H9 (cell line): Measurements from ENCODE around the gene OR1L4. TPM values are rescaled to one million over a fixed set of nuclear protein-coding genes. Genes with fewer than 3 reads are reported as not detected.

Experiments
- DNase-seq: peaks from one replicate; pipeline ENCODE4 v3.0.0-alpha.2; 2017
- H2AFZ ChIP-seq: one replicate; pipeline ENCODE4 v1.6.1; 2013; ENCODE audit warnings: mild to moderate bottlenecking, low read length, control low read depth, moderate library complexity
- H2AK5ac ChIP-seq: 2 replicates; pipeline ENCODE4 v1.6.1; 2013; ENCODE audit warnings: low read length, control low read depth, mixed read lengths; ENCODE audit not compliant: insufficient read length
- H2BK120ac ChIP-seq: one replicate; pipeline ENCODE4 v1.6.1; 2013; ENCODE audit warnings: low read depth, mild to moderate bottlenecking, low read length, control low read depth, inconsistent platforms; ENCODE audit not compliant: poor library complexity, severe bottlenecking
- H2BK12ac ChIP-seq: 2 replicates; pipeline ENCODE4 v1.6.1; 2013; ENCODE audit warnings: low read length, control low read depth, mixed read lengths, low read depth; ENCODE audit not compliant: insufficient read length
- H2BK15ac ChIP-seq: 2 replicates; pipeline ENCODE4 v1.6.1; 2013; ENCODE audit warnings: low read depth, low read length, control low read depth
- H2BK20ac ChIP-seq: one replicate; pipeline ENCODE4 v1.6.1; 2013; ENCODE audit warnings: low read depth, mild to moderate bottlenecking, low read length, control low read depth, inconsistent platforms; ENCODE audit not compliant: poor library complexity, severe bottlenecking
- H2BK5ac ChIP-seq: 2 replicates; pipeline ENCODE4 v1.6.1; 2013; ENCODE audit warnings: low read length, control low read depth, mixed read lengths; ENCODE audit not compliant: insufficient read length
- H3K14ac ChIP-seq: 2 replicates; pipeline ENCODE4 v1.6.1; 2013; ENCODE audit warnings: low read length, control low read depth; ENCODE audit not compliant: insufficient read depth
- H3K18ac ChIP-seq: 2 replicates; pipeline ENCODE4 v1.6.1; 2013; ENCODE audit warnings: low read depth, mild to moderate bottlenecking, mixed read lengths, low read length, control low read depth; ENCODE audit not compliant: insufficient read length
- H3K23ac ChIP-seq: 2 replicates; pipeline ENCODE4 v1.6.1; 2013; ENCODE audit warnings: low read length, control low read depth, mixed read lengths, low read depth; ENCODE audit not compliant: insufficient read length
- H3K23me2 ChIP-seq: 2 replicates; pipeline ENCODE4 v1.6.1; 2013; ENCODE audit warnings: low read depth, mild to moderate bottlenecking, mixed read lengths, low read length, control low read depth; ENCODE audit not compliant: insufficient read length, poor library complexity, severe bottlenecking
- H3K27ac ChIP-seq: 2 replicates; pipeline ENCODE4 v1.5.1; 2013; ENCODE audit warnings: low read length, control low read depth, mixed read lengths, low read depth; ENCODE audit not compliant: insufficient read length
- H3K27me3 ChIP-seq: 2 replicates; pipeline ENCODE4 v1.6.1; 2013; ENCODE audit warnings: low read length, control low read depth, inconsistent platforms; ENCODE audit not compliant: insufficient read depth
- H3K4ac ChIP-seq: 2 replicates; pipeline ENCODE4 v1.6.1; 2013; ENCODE audit warnings: low read depth, mild to moderate bottlenecking, control low read depth, inconsistent platforms, low read length, moderate library complexity
- H3K4me1 ChIP-seq: 2 replicates; pipeline ENCODE4 v1.6.1; 2013; ENCODE audit warnings: low read length, control low read depth, inconsistent platforms; ENCODE audit not compliant: insufficient read depth
- H3K4me2 ChIP-seq: 2 replicates; pipeline ENCODE4 v1.6.1; 2013; ENCODE audit warnings: low read length, control low read depth, mixed read lengths; ENCODE audit not compliant: insufficient read length, insufficient read depth
- H3K56ac ChIP-seq: 2 replicates; pipeline ENCODE4 v1.6.1; 2013; ENCODE audit warnings: low read depth, mild to moderate bottlenecking, mixed read lengths, low read length, control low read depth; ENCODE audit not compliant: insufficient read length
- H3K79me1 ChIP-seq: 2 replicates; pipeline ENCODE4 v1.6.1; 2013; ENCODE audit warnings: low read depth, mild to moderate bottlenecking, moderate library complexity, low read length, control low read depth, inconsistent platforms; ENCODE audit not compliant: insufficient read depth, poor library complexity, severe bottlenecking
- H3K79me2 ChIP-seq: 2 replicates; pipeline ENCODE4 v1.6.1; 2013; ENCODE audit warnings: low read length, control low read depth, inconsistent platforms; ENCODE audit not compliant: insufficient read depth
- H3K9ac ChIP-seq: 2 replicates; pipeline ENCODE4 v1.6.1; 2013; ENCODE audit warnings: low read length, control low read depth, mixed read lengths; ENCODE audit not compliant: insufficient read length; ENCODE audit errors: extremely low read depth
- H3K9me3 ChIP-seq: one replicate; pipeline ENCODE4 v1.6.1; 2013; ENCODE audit warnings: low read depth, low read length, inconsistent platforms; ENCODE audit not compliant: control insufficient read depth
- H3T11ph ChIP-seq: one replicate; pipeline ENCODE4 v1.6.1; 2013; ENCODE audit warnings: mild to moderate bottlenecking, low read length, control low read depth, inconsistent platforms
- H4K20me1 ChIP-seq: one replicate; pipeline ENCODE4 v1.6.1; 2013; ENCODE audit not compliant: control insufficient read depth, insufficient read length, insufficient read depth
- H4K5ac ChIP-seq: 2 replicates; pipeline ENCODE4 v1.6.1; 2013; ENCODE audit warnings: low read depth, mild to moderate bottlenecking, mixed read lengths, low read length, control low read depth; ENCODE audit not compliant: insufficient read length
- H4K8ac ChIP-seq: replicated peaks from 2 replicates; pipeline ENCODE4 v1.6.1; 2013; ENCODE audit warnings: low read length, control low read depth, mixed read lengths, low read depth; ENCODE audit not compliant: insufficient read length
- H4K91ac ChIP-seq: 2 replicates; pipeline ENCODE4 v1.6.1; 2013; ENCODE audit warnings: low read depth, mild to moderate bottlenecking, moderate library complexity, mixed read lengths, low read length, control low read depth; ENCODE audit not compliant: insufficient read length
- H3K27ac Mint-ChIP-seq, 3 experiments: 2 replicates in 2 of 3; 3 replicates in 1 of 3; pipeline ENCODE4 v1.8.0; 2020 to 2021; ENCODE audit warnings: mixed read lengths in 3 of 3, mild to moderate bottlenecking in 1 of 3, moderate library complexity in 1 of 3
- H3K27me3 Mint-ChIP-seq: 2 replicates; pipeline ENCODE4 v1.8.0; 2021; ENCODE audit warnings: low read depth, mild to moderate bottlenecking, moderate library complexity, mixed read lengths
- H3K36me3 Mint-ChIP-seq, 3 experiments: 2 replicates in 2 of 3; 3 replicates in 1 of 3; pipeline ENCODE4 v1.8.0; 2020 to 2021; ENCODE audit warnings: low read depth in 3 of 3, mixed read lengths in 3 of 3; ENCODE audit not compliant: insufficient read depth in 1 of 3
- H3K4me1 Mint-ChIP-seq, 2 experiments: 2 replicates each; pipeline ENCODE4 v1.8.0; 2020; ENCODE audit warnings: mixed read lengths in 2 of 2
- H3K4me3 Mint-ChIP-seq, 2 experiments: 2 replicates in 1 of 2; 3 replicates in 1 of 2; pipeline ENCODE4 v1.8.0; 2020 to 2021; ENCODE audit warnings: mild to moderate bottlenecking in 2 of 2, mixed read lengths in 2 of 2, moderate library complexity in 1 of 2
- H3K9me3 Mint-ChIP-seq, 2 experiments: 2 replicates in 1 of 2; 3 replicates in 1 of 2; pipeline ENCODE4 v1.8.0; 2020; ENCODE audit warnings: mild to moderate bottlenecking in 2 of 2, mixed read lengths in 2 of 2, moderate library complexity in 1 of 2
- WGBS: extraction: QIAGEN DNeasy Blood & Tissue Kit; methylation state at CpG from one replicate; pipeline ENCODE4 v1.1.7; 2013; ENCODE audit warnings: missing lambda C conversion rate, low lambda C conversion rate, mixed read lengths; ENCODE audit not compliant: insufficient read length; ENCODE audit errors: extremely low coverage; 5-methylcytosine and 5-hydroxymethylcytosine counted together
- total RNA-seq: library from RNA; stranded (reverse); gene quantifications from 2 replicates; pipeline ENCODE4 v1.2.1, GENCODE V29; 2021
- TF ChIP-seq, protein P1 (sequence below): fragments of 200-600 bp; sonication (generic); conservative IDR thresholded peaks from 3 replicates; pipeline ENCODE4 v1.8.0; 2021; ENCODE audit warnings: antibody characterized with exemption, mild to moderate bottlenecking

OR1L4 gene
- total RNA-seq, 1 experiment from 2014 or later = not detected

GRCh38 chr9:122718038-122718437, 5.8 kb upstream of the OR1L4 start:
- Histone ChIP-seq H3K9me3 (peaks cover 58% of the 10 kb centered on the region), H2BK20ac (no peak overlapping the region), H3K56ac (no peak overlapping the region), H3K23ac (no peak overlapping the region), H4K91ac (no peak overlapping the region), H3K23me2 (no peaks in the 10 kb centered on the region), H3K79me2 (no peaks in the 10 kb centered on the region), H4K8ac (no peak overlapping the region), H3T11ph (no peak overlapping the region), H2BK5ac (no peak overlapping the region), H4K5ac (no peak overlapping the region), H2BK120ac (no peak overlapping the region), H3K4me2 (no peak overlapping the region), H3K18ac (no peak overlapping the region), H3K4ac (no peak overlapping the region), H2AFZ (no peak overlapping the region), H4K20me1 (no peaks in the 10 kb centered on the region), H3K4me1 (no peaks in the 10 kb centered on the region), H3K9ac (no peak overlapping the region), H2BK15ac (no peak overlapping the region), H3K79me1 (no peaks in the 10 kb centered on the region), H2BK12ac (no peak overlapping the region), H3K14ac (no peak overlapping the region), H2AK5ac (no peak overlapping the region), H3K27me3 (no peaks in the 10 kb centered on the region), H3K27ac (no peak overlapping the region)
- no peak overlapping the region for H3K4me3 Mint-ChIP-seq
- H3K4me1 Mint-ChIP-seq = no peaks in the 10 kb centered on the region
- no peaks in the 10 kb centered on the region for H3K27me3 Mint-ChIP-seq
- H3K27ac Mint-ChIP-seq = no peak overlapping the region
- H3K36me3 Mint-ChIP-seq = peaks cover 0 to 15% (median 2%) of the 10 kb centered on the region in 3 experiments; a peak in 4 of 7 replicates
- DNase-seq = no peak
- peaks cover 71 to 76% of the 10 kb centered on the region in 2 experiments for H3K9me3 Mint-ChIP-seq
- WGBS = no CpG with 5 or more reads among the region's 7 CpGs
- TF ChIP-seq, protein P1, sequence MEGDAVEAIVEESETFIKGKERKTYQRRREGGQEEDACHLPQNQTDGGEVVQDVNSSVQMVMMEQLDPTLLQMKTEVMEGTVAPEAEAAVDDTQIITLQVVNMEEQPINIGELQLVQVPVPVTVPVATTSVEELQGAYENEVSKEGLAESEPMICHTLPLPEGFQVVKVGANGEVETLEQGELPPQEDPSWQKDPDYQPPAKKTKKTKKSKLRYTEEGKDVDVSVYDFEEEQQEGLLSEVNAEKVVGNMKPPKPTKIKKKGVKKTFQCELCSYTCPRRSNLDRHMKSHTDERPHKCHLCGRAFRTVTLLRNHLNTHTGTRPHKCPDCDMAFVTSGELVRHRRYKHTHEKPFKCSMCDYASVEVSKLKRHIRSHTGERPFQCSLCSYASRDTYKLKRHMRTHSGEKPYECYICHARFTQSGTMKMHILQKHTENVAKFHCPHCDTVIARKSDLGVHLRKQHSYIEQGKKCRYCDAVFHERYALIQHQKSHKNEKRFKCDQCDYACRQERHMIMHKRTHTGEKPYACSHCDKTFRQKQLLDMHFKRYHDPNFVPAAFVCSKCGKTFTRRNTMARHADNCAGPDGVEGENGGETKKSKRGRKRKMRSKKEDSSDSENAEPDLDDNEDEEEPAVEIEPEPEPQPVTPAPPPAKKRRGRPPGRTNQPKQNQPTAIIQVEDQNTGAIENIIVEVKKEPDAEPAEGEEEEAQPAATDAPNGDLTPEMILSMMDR = no peak
